WTC11 (cell line): Measurements from ENCODE around the gene SERPIND1. TPM values are rescaled to one million over a fixed set of nuclear protein-coding genes. Genes with fewer than 3 reads are reported as not detected.

ENCODE experiments used
- ATAC-seq: fragments of 200-7000 bp; cut with Tn5 transposase; 2 replicates; pipeline ENCODE4 v1.10.0; 2021; ENCODE audit warnings: mild to moderate bottlenecking, moderate library complexity
- CTCF ChIA-PET: fragments of 300-600 bp; sonication (Branson Sonifier 250); formaldehyde crosslinking; loops from one replicate; lab custom pipeline; 2021; ENCODE audit warnings: antibody characterized with exemption; lab: Charles Lee
- POLR2A ChIA-PET: fragments of 350-600 bp; sonication (Branson Sonifier 250); formaldehyde crosslinking; loops from one replicate; lab custom pipeline; 2021; ENCODE audit warnings: antibody characterized with exemption; lab: Charles Lee
- DNase-seq: peaks from one replicate; pipeline ENCODE4 v3.0.0; 2021; ENCODE audit warnings: low spot score
- H3K27ac Mint-ChIP-seq: 2 replicates; pipeline ENCODE4 v1.8.0; 2021; ENCODE audit warnings: mixed read lengths
- H3K27me3 Mint-ChIP-seq: 2 replicates; pipeline ENCODE4 v1.8.0; 2021; ENCODE audit warnings: low read depth, mild to moderate bottlenecking, moderate library complexity, mixed read lengths
- H3K36me3 Mint-ChIP-seq: 2 replicates; pipeline ENCODE4 v1.8.0; 2021; ENCODE audit warnings: mixed read lengths
- H3K4me1 Mint-ChIP-seq: 2 replicates; pipeline ENCODE4 v1.8.0; 2022; ENCODE audit warnings: mixed read lengths
- H3K4me3 Mint-ChIP-seq: 2 replicates; pipeline ENCODE4 v1.8.0; 2021; ENCODE audit warnings: mild to moderate bottlenecking, moderate library complexity, mixed read lengths
- H3K9me3 Mint-ChIP-seq: 2 replicates; pipeline ENCODE4 v1.8.0; 2021; ENCODE audit warnings: mixed read lengths
- AR ChIP-seq: fragments of 250-450 bp; sonication (Bioruptor Pico); IDR thresholded peaks from 2 replicates; pipeline ENCODE4 v1.9.0; 2021; ENCODE audit warnings: mild to moderate bottlenecking
- CREB1 ChIP-seq: sonication (generic); formaldehyde crosslinking; IDR thresholded peaks from 2 replicates; pipeline ENCODE4 v1.8.0; 2023; ENCODE audit warnings: mild to moderate bottlenecking, missing genetic modification reagents
- ELF4 ChIP-seq: sonication (generic); formaldehyde crosslinking; IDR thresholded peaks from 2 replicates; pipeline ENCODE4 v1.8.1; 2022; ENCODE audit warnings: low read depth, mild to moderate bottlenecking, moderate library complexity, missing genetic modification reagents
- ESRRA ChIP-seq: sonication (generic); formaldehyde crosslinking; IDR thresholded peaks from 2 replicates; pipeline ENCODE4 v1.8.1; 2022; ENCODE audit warnings: mild to moderate bottlenecking, missing genetic modification reagents, borderline replicate concordance
- FOXK1 ChIP-seq: sonication (generic); formaldehyde crosslinking; IDR thresholded peaks from 2 replicates; pipeline ENCODE4 v1.8.0; 2022; ENCODE audit warnings: mild to moderate bottlenecking, moderate library complexity, missing genetic modification reagents
- HMGA2 ChIP-seq: fragments of 250-450 bp; sonication (Bioruptor Pico); IDR thresholded peaks from 2 replicates; pipeline ENCODE4 v1.4.0; 2021; ENCODE audit warnings: mild to moderate bottlenecking, moderate library complexity
- MLX ChIP-seq: sonication (generic); formaldehyde crosslinking; IDR thresholded peaks from 2 replicates; pipeline ENCODE4 v1.8.1; 2023; ENCODE audit warnings: mild to moderate bottlenecking, missing genetic modification reagents, moderate library complexity
- MYBL2 ChIP-seq: sonication (generic); formaldehyde crosslinking; IDR thresholded peaks from 2 replicates; pipeline ENCODE4 v1.8.1; 2023; ENCODE audit warnings: mild to moderate bottlenecking, moderate library complexity, missing genetic modification reagents
- NFATC4 ChIP-seq: fragments of 250-450 bp; sonication (Bioruptor Pico); IDR thresholded peaks from 2 replicates; pipeline ENCODE4 v1.9.0; 2021; ENCODE audit warnings: mild to moderate bottlenecking
- NR3C1 ChIP-seq: sonication (generic); formaldehyde crosslinking; conservative IDR thresholded peaks from 2 replicates; pipeline ENCODE4 v1.8.1; 2023; ENCODE audit warnings: low read depth, mild to moderate bottlenecking, missing genetic modification reagents
- PRDM15 ChIP-seq: sonication (generic); formaldehyde crosslinking; IDR thresholded peaks from 2 replicates; pipeline ENCODE4 v1.8.0; 2022; ENCODE audit warnings: missing genetic modification reagents
- RORB ChIP-seq: fragments of 250-450 bp; sonication (Bioruptor Pico); IDR thresholded peaks from 2 replicates; pipeline ENCODE4 v1.9.0; 2021; ENCODE audit warnings: mild to moderate bottlenecking
- SOX15 ChIP-seq: fragments of 250-450 bp; sonication (Bioruptor Pico); IDR thresholded peaks from 2 replicates; pipeline ENCODE4 v1.9.0; 2021; ENCODE audit warnings: mild to moderate bottlenecking
- TEAD1 ChIP-seq: sonication (generic); formaldehyde crosslinking; IDR thresholded peaks from 2 replicates; pipeline ENCODE4 v1.8.0; 2022; ENCODE audit warnings: mild to moderate bottlenecking, missing genetic modification reagents
- TP53 ChIP-seq: sonication (generic); formaldehyde crosslinking; IDR thresholded peaks from 2 replicates; pipeline ENCODE4 v1.8.1; 2023; ENCODE audit warnings: mild to moderate bottlenecking, missing genetic modification reagents
- ZBTB21 ChIP-seq: sonication (generic); formaldehyde crosslinking; IDR thresholded peaks from 2 replicates; pipeline ENCODE4 v1.8.1; 2023; ENCODE audit warnings: mild to moderate bottlenecking, missing genetic modification reagents, borderline replicate concordance
- ZNF219 ChIP-seq: sonication (generic); formaldehyde crosslinking; IDR thresholded peaks from 2 replicates; pipeline ENCODE4 v1.8.0; 2023; ENCODE audit warnings: missing genetic modification reagents, mild to moderate bottlenecking, borderline replicate concordance
- ZNF423 ChIP-seq: fragments of 250-450 bp; sonication (Bioruptor Pico); IDR thresholded peaks from 2 replicates; pipeline ENCODE4 v2.1.2; 2022; ENCODE audit warnings: mild to moderate bottlenecking, moderate library complexity
- ZNF671 ChIP-seq: fragments of 250-450 bp; sonication (Bioruptor Pico); IDR thresholded peaks from 2 replicates; pipeline ENCODE4 v1.8.0; 2021; ENCODE audit warnings: mild to moderate bottlenecking
- total RNA-seq: library from RNA; stranded (reverse); gene quantifications from 3 replicates; pipeline ENCODE4 v1.2.3, GENCODE V29; 2021
- TF ChIP-seq, protein P1 (sequence below): sonication (generic); formaldehyde crosslinking; IDR thresholded peaks from 2 replicates; pipeline ENCODE4 v1.8.1; 2023; ENCODE audit warnings: mild to moderate bottlenecking, missing genetic modification reagents, borderline replicate concordance
- TF ChIP-seq, protein P2 (sequence below): sonication (generic); formaldehyde crosslinking; IDR thresholded peaks from 2 replicates; pipeline ENCODE4 v1.8.0; 2022; ENCODE audit warnings: mild to moderate bottlenecking, missing genetic modification reagents
- TF ChIP-seq, protein P3 (sequence below): sonication (generic); formaldehyde crosslinking; IDR thresholded peaks from 2 replicates; pipeline ENCODE4 v1.8.0; 2023; ENCODE audit warnings: missing genetic modification reagents
- TF ChIP-seq, protein P4 (sequence below): sonication (generic); formaldehyde crosslinking; IDR thresholded peaks from 2 replicates; pipeline ENCODE4 v1.8.1; 2022; ENCODE audit warnings: mild to moderate bottlenecking, moderate library complexity, missing genetic modification reagents
- TF ChIP-seq, protein P5 (sequence below): sonication (generic); formaldehyde crosslinking; conservative IDR thresholded peaks from 2 replicates; pipeline ENCODE4 v1.8.1; 2022; ENCODE audit warnings: mild to moderate bottlenecking, missing genetic modification reagents

SERPIND1 gene
- total RNA-seq, 1 experiment from 2014 or later = 0.22 TPM

- TF ChIP-seq ZNF219 (CRISPR knock-in tag) = no peak
- TF ChIP-seq ZNF671 = no peak
- TF ChIP-seq, protein P1, sequence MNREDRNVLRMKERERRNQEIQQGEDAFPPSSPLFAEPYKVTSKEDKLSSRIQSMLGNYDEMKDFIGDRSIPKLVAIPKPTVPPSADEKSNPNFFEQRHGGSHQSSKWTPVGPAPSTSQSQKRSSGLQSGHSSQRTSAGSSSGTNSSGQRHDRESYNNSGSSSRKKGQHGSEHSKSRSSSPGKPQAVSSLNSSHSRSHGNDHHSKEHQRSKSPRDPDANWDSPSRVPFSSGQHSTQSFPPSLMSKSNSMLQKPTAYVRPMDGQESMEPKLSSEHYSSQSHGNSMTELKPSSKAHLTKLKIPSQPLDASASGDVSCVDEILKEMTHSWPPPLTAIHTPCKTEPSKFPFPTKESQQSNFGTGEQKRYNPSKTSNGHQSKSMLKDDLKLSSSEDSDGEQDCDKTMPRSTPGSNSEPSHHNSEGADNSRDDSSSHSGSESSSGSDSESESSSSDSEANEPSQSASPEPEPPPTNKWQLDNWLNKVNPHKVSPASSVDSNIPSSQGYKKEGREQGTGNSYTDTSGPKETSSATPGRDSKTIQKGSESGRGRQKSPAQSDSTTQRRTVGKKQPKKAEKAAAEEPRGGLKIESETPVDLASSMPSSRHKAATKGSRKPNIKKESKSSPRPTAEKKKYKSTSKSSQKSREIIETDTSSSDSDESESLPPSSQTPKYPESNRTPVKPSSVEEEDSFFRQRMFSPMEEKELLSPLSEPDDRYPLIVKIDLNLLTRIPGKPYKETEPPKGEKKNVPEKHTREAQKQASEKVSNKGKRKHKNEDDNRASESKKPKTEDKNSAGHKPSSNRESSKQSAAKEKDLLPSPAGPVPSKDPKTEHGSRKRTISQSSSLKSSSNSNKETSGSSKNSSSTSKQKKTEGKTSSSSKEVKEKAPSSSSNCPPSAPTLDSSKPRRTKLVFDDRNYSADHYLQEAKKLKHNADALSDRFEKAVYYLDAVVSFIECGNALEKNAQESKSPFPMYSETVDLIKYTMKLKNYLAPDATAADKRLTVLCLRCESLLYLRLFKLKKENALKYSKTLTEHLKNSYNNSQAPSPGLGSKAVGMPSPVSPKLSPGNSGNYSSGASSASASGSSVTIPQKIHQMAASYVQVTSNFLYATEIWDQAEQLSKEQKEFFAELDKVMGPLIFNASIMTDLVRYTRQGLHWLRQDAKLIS = no peak
- no peak for TF ChIP-seq NFATC4 (CRISPR knock-in tag)
- TF ChIP-seq, protein P2, sequence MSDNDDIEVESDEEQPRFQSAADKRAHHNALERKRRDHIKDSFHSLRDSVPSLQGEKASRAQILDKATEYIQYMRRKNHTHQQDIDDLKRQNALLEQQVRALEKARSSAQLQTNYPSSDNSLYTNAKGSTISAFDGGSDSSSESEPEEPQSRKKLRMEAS = no peak
- TF ChIP-seq ZBTB21 = no peak
Observed at GRCh38 chr22:20760084-20760483, 13.8 kb upstream of the SERPIND1 start (continued).

- ATAC-seq (no peak), DNase-seq (no peak)
- Mint-ChIP-seq H3K9me3 (no peaks in the 10 kb centered on the region), H3K36me3 (peaks cover 16% of the 10 kb centered on the region), H3K27ac (no peak overlapping the region), H3K4me3 (no peak overlapping the region), H3K27me3 (no peaks in the 10 kb centered on the region), H3K4me1 (no peaks in the 10 kb centered on the region)
- ChIA-PET CTCF (interaction anchor here (1.0 to 2.0 kb wide), 2 partner anchors 10 to 23 kb away, joined by 3 to 6 read pairs; no protein-coding TSS in a partner anchor), POLR2A (interaction anchor here (0.5 kb wide), 1 partner anchor 128 kb away, joined by 5 read pairs; no protein-coding TSS in a partner anchor)
- no peak for TF ChIP-seq MLX
- no peak for TF ChIP-seq SOX15 (CRISPR knock-in tag)
- TF ChIP-seq ESRRA (CRISPR knock-in tag) = no peak
- no peak for TF ChIP-seq HMGA2 (CRISPR knock-in tag)
- no peak for TF ChIP-seq ELF4
- TF ChIP-seq TP53 = no peak
- no peak for TF ChIP-seq FOXK1 (CRISPR knock-in tag)
- TF ChIP-seq MYBL2 (CRISPR knock-in tag) = no peak
- TF ChIP-seq, protein P3, sequence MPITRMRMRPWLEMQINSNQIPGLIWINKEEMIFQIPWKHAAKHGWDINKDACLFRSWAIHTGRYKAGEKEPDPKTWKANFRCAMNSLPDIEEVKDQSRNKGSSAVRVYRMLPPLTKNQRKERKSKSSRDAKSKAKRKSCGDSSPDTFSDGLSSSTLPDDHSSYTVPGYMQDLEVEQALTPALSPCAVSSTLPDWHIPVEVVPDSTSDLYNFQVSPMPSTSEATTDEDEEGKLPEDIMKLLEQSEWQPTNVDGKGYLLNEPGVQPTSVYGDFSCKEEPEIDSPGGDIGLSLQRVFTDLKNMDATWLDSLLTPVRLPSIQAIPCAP (CRISPR knock-in tag) = no peak
- no peak for TF ChIP-seq ZNF423
- TF ChIP-seq, protein P4, sequence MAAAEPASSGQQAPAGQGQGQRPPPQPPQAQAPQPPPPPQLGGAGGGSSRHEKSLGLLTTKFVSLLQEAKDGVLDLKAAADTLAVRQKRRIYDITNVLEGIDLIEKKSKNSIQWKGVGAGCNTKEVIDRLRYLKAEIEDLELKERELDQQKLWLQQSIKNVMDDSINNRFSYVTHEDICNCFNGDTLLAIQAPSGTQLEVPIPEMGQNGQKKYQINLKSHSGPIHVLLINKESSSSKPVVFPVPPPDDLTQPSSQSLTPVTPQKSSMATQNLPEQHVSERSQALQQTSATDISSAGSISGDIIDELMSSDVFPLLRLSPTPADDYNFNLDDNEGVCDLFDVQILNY (CRISPR knock-in tag) = no peak
- TF ChIP-seq ZNF219 (CRISPR knock-in tag) = no peak
- TF ChIP-seq RORB (CRISPR knock-in tag) = no peak
- TF ChIP-seq PRDM15 (CRISPR knock-in tag) = no peak
- no peak for TF ChIP-seq TEAD1 (CRISPR knock-in tag)
- no peak for TF ChIP-seq CREB1 (CRISPR knock-in tag)
- TF ChIP-seq NR3C1 (CRISPR knock-in tag) = no peak
- TF ChIP-seq, protein P5, sequence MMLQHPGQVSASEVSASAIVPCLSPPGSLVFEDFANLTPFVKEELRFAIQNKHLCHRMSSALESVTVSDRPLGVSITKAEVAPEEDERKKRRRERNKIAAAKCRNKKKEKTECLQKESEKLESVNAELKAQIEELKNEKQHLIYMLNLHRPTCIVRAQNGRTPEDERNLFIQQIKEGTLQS (CRISPR knock-in tag) = no peak
- TF ChIP-seq AR = no peak
Observed at GRCh38 chr22:20761536-20761935, 12.4 kb upstream of the SERPIND1 start.
